Left hindlimb (tissue), 1 donor: ENCODE results near the gene GATA2.

Experiments
- DNase-seq: peaks from one replicate; pipeline ENCODE4 v3.0.0-alpha.2; 2018

Gene GATA2

DNA sequence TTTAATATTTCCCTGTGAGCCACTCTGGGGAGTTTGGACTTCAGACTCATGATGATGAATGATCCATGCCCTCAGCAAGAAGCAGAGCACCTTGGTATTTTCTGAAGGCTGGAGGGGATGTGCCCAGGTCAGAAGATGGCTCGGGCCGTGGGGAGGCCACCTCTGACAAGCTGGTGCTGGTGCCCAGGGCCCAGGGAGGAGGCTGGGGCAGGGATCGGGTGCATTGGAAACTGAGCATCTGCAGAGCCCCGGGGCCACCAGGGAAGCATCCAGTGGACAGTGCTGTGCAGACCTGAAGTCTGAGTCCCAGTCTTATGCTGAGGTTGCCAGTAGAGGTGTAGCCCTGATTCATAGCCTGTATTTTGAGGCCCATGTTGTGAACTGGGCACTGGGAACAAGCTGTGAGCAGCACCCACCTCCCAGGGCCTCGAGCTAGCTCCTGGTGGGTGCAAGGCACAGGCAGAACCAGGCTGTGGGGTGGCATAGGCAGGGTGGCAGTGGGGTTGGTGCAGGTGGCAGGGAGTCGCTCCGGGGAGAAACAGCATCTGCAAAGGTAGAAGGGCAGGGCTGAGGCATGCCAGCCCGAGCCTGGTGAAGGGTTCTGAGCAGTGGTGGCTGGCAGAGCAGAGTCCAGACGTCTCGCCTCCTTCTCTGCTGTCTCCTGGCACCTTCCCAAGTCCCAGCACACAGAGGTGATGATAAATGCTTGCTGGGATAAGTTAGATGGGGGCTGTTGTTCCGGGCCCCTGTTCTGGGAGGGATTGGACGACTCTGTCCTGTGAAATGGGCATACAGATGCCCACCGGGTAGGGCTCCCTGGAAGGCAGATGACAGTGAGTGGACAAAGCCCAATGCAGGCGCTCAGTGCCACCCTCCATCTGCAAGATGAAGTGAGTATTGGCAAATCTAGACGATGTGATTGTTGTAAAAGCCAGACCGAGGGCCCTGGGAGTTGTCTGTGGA is 36.9 kb downstream of the GATA2 start:
- DNase-seq = no peak

DNA sequence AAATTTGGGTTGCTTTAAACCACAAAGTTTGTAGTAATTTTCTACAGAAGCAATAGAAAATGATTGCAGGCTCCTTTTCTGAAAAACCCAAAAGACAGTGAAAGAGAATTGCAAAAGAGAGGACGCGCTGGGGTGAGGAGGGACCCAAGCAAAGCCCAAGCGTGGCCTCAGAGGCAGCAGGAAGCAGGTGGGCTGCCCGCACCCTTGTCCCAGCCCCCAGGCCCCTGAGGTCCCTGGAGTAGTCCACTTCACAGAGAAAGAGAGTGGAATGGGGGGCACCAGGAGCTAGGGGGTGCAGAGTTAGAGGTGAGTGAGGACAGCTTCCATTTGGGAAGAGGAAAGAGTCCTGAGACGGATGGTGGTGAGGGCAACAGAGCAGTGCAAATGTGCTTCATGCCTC is 37.9 kb downstream of the GATA2 start:
- no peak for DNase-seq

DNA sequence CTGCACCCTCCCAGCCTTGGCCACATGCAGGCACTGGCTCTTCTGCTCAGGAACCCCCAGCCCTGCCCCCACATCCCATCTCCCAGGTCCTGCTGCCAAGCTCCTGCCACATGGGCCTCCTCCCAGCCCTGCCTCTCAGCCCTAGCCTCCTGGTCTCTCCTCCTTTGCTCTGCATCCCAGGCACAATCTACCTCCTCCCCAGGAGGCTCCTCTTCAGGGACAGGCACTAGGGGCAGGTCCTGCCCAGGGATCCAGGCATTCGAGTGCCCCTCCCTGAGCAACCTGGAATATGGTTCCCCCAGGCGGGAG is 38.7 kb downstream of the GATA2 start:
- DNase-seq = no peak

DNA sequence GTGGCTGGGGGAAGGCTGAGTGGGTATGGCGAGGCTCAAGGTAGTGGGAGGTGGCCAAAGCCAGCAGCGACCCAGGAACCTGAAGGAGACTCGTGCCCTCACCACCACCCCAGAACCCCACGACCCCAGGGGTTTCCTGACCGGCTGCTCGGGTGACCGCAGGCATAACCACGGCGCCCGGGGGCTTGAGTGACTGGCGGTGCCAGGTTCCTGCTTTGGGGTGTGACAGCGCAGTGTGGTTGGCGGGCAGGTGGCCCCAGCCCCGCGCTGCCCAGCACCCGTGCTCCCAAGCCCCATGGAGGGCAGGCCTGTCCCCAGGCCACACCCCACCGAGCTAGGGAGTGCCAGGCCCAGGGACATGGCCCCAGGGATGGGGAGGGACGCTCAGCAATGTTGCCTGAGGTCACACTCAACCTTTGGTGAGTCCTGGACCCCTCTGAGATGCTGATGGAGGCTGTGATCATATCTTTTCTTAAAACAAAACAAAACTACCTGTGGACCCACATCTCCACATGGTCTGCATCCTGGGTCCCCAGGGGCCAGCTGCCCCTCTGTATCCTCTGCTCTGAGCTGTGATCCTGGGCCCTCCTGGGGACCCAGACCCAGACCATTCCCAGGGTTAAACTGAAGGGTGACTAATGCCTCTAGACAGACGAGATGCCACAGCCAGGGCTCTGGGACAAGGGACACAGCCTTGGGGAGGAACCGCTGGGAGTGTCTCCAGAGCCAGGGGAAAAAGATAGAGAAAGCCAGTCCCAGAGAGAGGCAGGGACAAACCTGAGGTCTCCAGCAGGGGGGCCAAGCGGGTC is 39.3 kb downstream of the GATA2 start:
- DNase-seq = no peak

GRCh38 chr3:128452678-128453275 is 40.2 kb downstream of the GATA2 start:
- no peak for DNase-seq

DNA sequence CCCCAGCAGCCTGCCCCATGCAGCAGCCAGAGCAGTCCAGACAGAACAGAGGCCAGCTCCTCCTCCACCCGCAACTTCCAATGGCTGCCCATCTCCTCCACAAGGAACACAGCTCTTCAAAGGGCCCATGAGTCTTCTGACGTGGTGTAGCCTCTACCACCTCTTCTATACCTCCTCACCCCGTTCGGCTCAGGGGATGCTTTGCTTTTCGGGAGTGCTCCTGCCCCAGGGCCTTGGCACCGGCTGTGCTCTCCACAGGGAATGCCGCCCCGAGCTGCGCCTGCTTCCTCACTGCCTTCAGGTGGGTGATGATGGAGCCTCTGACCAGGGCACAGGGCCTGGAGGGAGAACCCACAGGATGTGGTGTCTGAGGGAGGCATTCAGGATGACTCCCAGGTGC is 40.9 kb downstream of the GATA2 start:
- no peak for DNase-seq

GRCh38 chr3:128449111-128449638 is 43.8 kb downstream of the GATA2 start:
- no peak for DNase-seq

DNA sequence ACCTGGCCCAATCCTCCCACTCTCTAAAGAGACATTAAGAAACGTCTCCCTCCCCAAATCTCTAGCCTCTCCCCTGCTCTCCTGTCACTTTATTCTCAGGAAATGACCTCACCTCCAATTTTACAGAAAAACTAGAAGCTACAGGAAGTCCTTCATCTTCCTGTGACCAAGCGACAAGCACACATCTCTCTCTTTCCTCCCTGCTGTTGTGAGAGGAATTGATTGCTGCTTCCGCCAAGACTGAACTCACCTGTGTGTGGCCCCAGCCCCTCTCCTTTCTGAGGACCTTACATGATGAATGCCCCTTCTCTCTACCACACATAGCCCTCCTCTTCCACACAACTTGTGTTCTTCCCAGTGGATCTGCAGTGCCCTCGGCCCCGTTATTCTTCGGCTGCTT is 44.5 kb downstream of the GATA2 start:
- DNase-seq = no peak

- no peak for DNase-seq
These were observed 45.4 kb downstream of the GATA2 start for GRCh38 chr3:128447561-128448013.

DNA sequence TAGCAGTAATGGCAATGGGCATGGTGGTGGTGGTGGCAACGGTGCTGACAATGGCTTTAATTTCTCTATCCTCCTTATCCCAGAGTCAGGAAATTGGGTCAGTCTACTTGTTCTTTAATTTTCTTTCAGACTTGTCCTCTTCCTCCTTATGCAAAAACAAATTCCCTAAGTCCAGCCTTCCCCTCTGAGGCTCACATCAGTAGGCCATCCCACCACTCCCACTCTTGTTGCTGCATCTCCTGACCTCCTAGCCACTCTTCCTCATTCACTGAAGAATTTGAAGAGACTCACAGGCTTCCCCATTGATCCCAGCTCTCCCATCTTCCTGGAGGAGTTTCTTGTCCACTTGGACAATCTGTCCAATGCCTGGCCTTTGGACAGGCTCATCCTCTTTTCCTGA is 46.2 kb downstream of the GATA2 start:
- no peak for DNase-seq

DNA sequence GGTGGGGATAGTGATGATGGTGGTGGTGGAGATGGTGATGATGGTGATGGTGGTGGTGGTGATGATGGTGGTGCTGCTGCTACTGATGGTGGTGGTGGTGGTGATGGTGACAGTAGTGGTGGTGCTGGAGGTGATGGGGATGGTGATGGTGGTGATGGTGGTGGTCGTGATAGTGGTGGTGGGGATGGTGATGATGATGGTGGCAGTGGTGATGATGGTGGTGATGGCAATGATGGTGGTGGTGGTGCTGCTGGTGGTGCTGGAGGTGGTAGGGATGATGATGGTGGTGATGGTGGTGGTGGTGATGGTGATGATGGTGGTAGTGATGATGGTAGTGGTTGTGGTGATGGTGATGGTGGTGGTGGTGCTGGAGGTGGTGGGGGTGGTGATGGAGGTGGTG is 47.6 kb downstream of the GATA2 start:
- no peak for DNase-seq

GRCh38 chr3:128443771-128444170 is 49.2 kb downstream of the GATA2 start:
- no peak for DNase-seq

DNA sequence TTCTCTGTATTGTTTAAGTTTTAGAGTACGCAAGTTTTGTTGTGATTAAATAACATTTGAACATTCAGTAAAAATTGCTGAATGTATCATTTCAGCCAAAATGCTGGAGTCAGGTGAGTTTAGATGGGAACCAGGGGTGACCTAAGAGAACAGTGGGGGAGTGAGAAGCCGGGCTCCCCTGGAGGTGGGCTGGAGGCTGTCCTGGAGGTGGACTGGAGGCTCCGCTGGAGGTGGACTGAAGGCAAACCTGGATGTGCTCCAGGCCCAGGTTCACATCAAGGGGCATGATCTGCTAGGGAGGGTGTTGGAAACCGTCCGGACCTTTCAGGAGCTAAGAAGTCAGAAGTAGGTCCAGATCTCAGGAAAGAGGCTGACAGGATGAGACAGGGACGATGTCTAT is 50.1 kb downstream of the GATA2 start:
- DNase-seq = no peak

DNA sequence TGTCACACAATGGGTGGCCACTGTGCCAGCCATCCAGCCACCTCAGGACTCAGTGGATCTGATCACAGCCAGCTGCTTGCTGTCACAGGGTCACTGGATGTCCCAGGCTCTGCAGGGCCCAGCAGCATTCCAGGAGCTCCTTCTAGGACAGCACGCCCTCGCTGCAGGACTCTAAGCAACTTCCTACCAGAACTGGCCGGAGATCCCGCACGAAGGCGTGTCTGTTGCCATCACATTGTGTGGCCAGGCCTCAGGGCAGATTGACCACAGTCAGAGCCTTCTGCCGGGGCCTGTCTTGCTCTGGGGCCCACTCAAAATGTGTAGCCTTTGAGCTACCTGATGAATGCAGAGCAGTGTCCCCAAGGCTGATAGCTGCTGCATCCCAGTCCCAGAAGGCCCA is 50.9 kb downstream of the GATA2 start:
- no peak for DNase-seq

GRCh38 chr3:128439226-128439625 is 53.8 kb downstream of the GATA2 start:
- no peak for DNase-seq

- DNase-seq = no peak
These were observed 54.4 kb downstream of the GATA2 start for GRCh38 chr3:128438488-128439072.

- DNase-seq = no peak
These were observed 56.8 kb downstream of the GATA2 start for GRCh38 chr3:128436214-128436613.

DNA sequence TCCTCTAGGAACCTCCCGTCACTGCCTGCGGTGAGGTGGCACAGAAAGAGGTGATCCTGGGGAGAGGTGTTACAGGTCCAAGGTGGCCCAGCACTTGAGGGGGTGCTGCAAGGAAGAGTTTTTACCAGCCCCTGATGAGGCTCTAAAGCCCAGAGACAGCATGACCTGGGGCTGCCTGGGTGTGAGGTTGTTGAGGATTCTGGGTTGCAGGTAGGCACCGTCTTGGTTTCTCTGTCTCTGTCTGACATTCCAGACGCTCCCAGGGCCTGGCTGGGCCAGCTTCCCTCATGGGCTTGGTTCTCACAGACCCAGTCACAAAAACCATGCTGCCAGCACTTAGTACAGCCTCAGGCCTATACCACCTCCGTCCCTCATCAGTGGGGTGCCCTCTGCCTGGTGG is 57.4 kb downstream of the GATA2 start:
- DNase-seq = no peak

DNA sequence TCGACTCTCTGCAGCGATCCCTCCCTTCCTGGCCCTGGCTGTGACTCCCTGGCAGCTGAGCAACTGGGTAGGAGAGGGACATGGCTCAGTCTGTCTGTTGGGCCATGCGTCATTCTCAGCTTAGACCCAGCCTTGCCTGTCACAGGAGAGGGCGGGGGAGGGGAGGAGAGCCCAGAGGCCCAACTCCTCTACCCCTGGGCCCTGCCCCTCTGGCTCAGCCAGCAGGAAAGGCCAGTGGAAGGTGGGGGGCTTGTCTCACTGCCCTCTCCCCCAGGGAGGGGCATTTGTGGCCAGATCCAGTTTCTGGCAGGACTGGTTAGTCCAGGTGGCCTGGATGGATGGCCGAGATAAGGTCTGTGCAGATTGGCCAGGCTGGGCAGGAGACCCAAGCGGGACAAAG is 57.9 kb downstream of the GATA2 start:
- no peak for DNase-seq

DNA sequence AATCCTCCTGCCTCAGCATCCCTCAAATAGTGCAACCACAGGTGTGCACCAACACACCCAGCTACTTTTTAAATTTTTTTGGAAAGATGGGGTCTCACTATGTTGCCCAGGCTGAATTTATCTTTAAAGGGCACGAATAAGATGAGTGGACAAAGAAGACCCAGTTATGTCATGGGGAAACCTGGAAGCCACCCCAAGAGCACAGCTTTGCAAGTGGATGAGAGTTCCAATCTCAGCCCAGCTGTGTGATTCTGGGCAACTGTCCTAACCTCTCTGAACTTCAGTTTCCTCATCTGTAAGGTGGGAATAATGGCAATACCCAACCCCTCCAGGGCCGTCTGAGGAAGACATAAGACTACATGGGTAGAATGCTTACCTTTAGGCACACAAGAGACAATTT is 58.5 kb downstream of the GATA2 start:
- no peak for DNase-seq

GRCh38 chr3:128433837-128434165 is 59.2 kb downstream of the GATA2 start:
- DNase-seq = no peak

DNA sequence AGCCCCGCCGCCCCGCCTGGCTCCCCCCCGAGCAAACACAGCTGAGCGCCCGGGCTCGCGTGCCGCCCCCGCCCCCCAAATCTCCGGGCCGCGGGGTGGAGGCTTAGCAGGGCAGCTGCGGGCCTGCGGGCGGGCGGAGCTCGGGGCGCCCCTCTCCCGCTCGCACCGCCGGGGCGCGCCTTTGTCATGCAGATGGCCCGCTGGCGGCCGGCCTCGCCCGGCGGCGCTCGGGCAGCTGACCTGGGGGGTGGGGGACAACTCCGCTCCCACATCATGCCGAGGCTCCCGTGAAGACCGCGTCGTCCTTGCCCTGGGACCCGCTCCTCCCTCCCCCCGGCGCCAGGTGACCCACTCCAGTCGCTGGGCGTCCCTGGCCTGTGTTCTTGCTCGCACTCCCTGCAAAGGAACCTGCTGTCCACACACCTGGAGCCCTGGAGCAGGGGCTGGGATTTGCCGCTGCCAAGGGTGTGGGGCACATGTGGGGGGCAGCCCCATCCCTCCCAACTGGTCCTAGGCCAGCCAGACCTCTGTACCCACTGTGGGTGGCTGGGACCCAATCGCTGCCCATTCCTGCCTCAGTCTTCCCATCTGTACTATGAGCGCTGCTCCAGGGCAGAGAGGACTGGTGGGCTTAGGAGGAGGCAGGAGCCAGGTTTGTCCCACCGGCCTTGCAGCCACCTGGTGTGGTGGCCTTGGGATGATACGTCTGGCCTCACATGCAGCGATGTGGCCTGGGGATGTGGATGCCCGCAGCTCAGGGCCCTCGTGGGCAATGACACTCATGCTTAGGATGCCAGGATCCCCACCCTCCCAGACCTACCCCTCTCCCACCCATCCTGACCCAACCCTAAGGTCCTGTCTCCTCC is 59.8 kb downstream of the GATA2 start:
- DNase-seq = no peak
